GM12878 (cell line): Measurements from ENCODE around the gene TSHZ1. TPM values are rescaled to one million over a fixed set of nuclear protein-coding genes. Genes with fewer than 3 reads are reported as not detected.

Experiments used
- ATAC-seq: fragments of 200-7000 bp; cut with Tn5 transposase; 3 replicates; pipeline ENCODE4 v1.9.1; 2020; ENCODE audit warnings: mild to moderate bottlenecking, moderate library complexity
- BruUV-seq: library from RNA; stranded (reverse); fragments of 400-500 nt; replicated peaks from 2 replicates; lab custom pipeline; 2021; lab: Mats Ljungman, UMichigan
- CTCF ChIA-PET: fragments of 300-600 bp; sonication (Branson Sonifier 250); formaldehyde crosslinking; extraction: SDS; loops from one replicate; lab custom pipeline; 2021; ENCODE audit warnings: inconsistent platforms; lab: Yijun Ruan, JAX
- POLR2A ChIA-PET: fragments of 350-600 bp; formaldehyde crosslinking; extraction: SDS; loops from one replicate; lab custom pipeline; 2021; ENCODE audit warnings: inconsistent platforms; lab: Charles Lee
- RAD21 ChIA-PET: fragments of 300-600 bp; sonication (Branson Sonifier 250); formaldehyde crosslinking; loops from one replicate; lab custom pipeline; 2023; ENCODE audit warnings: antibody characterized with exemption; ENCODE audit not compliant: unreplicated experiment; lab: Charles Lee
- SMC1A ChIA-PET: fragments of 300-600 bp; sonication (Branson Sonifier 250); formaldehyde crosslinking; loops from one replicate; lab custom pipeline; 2023; ENCODE audit not compliant: unreplicated experiment, uncharacterized antibody; lab: Charles Lee
- DNase-seq: peaks from one replicate; pipeline ENCODE4 v3.0.0-alpha.2; 2011; ENCODE audit warnings: low read depth, low spot score
- FAIRE-seq: peaks from 3 replicates; lab custom pipeline; 2011; peaks lifted over from hg19 to GRCh38; lab: Jason Lieb, UNC
- H2AFZ ChIP-seq: 2 replicates; pipeline ENCODE4 v1.6.0; 2011; ENCODE audit warnings: low read depth, low read length, control low read depth; ENCODE audit not compliant: control insufficient read depth
- H3K27ac ChIP-seq: 2 replicates; pipeline ENCODE4 v1.5.1; 2011; ENCODE audit warnings: control low read depth; ENCODE audit not compliant: control insufficient read depth, insufficient read depth
- H3K27me3 ChIP-seq, 2 experiments: replicated peaks in 1 of 2; 2 replicates each; pipeline versions ENCODE4 v1.6.0 to v1.6.1; 2011; ENCODE audit warnings: low read length in 1 of 2; ENCODE audit not compliant: control insufficient read depth in 2 of 2, insufficient read depth in 2 of 2
- H3K36me3 ChIP-seq, 2 experiments: 2 replicates each; pipeline ENCODE4 v1.5.1; 2011; ENCODE audit warnings: low read length in 1 of 2; ENCODE audit not compliant: control insufficient read depth in 2 of 2, insufficient read depth in 2 of 2
- H3K4me1 ChIP-seq: 2 replicates; pipeline ENCODE4 v1.6.1; 2011; ENCODE audit warnings: mild to moderate bottlenecking, low read length, moderate library complexity, mixed read lengths; ENCODE audit not compliant: control insufficient read depth, insufficient read depth
- H3K4me2 ChIP-seq: 2 replicates; pipeline ENCODE4 v1.6.0; 2011; ENCODE audit warnings: control low read depth; ENCODE audit not compliant: control insufficient read depth, insufficient read depth
- H3K4me3 ChIP-seq: fragments of 200-600 bp; sonication (generic); 2 replicates; pipeline ENCODE4 v1.5.1; 2016
- H3K79me2 ChIP-seq: 2 replicates; pipeline ENCODE4 v1.6.0; 2011; ENCODE audit warnings: low read length; ENCODE audit not compliant: control insufficient read depth, insufficient read depth
- H3K9ac ChIP-seq: 2 replicates; pipeline ENCODE4 v1.8.0; 2011; ENCODE audit warnings: low read length, control low read depth, mixed read lengths; ENCODE audit not compliant: control insufficient read depth, insufficient read depth
- H3K9me3 ChIP-seq: replicated peaks from 3 replicates; pipeline ENCODE4 v1.5.1; 2011; ENCODE audit warnings: mild to moderate bottlenecking, low read length; ENCODE audit not compliant: control insufficient read depth, insufficient read depth
- H4K20me1 ChIP-seq: 2 replicates; pipeline ENCODE4 v1.6.0; 2011; ENCODE audit not compliant: control insufficient read depth, insufficient read depth
- ASH2L ChIP-seq: fragments of 300-600, 200-600 bp; sonication (generic); IDR thresholded peaks from 2 replicates; pipeline ENCODE4 v1.6.1; 2017; ENCODE audit warnings: low read depth, mild to moderate bottlenecking, borderline replicate concordance
- ATF7 ChIP-seq: fragments of 450-650 bp; IDR thresholded peaks from 2 replicates; pipeline ENCODE4 v1.6.1; 2016; ENCODE audit warnings: low read depth, mild to moderate bottlenecking
- CREB1 ChIP-seq: IDR thresholded peaks from 2 replicates; pipeline ENCODE4 v1.6.1; 2012; ENCODE audit warnings: low read depth, mild to moderate bottlenecking, inconsistent platforms
- GABPA ChIP-seq: IDR thresholded peaks from 2 replicates; pipeline ENCODE4 v1.6.1; 2014; ENCODE audit warnings: antibody characterized with exemption, low read depth, mild to moderate bottlenecking, inconsistent platforms
- LARP7 ChIP-seq: fragments of 450-650 bp; IDR thresholded peaks from 2 replicates; pipeline ENCODE4 v1.6.1; 2017; ENCODE audit warnings: mild to moderate bottlenecking
- PBX3 ChIP-seq: IDR thresholded peaks from 2 replicates; pipeline ENCODE4 v1.6.1; 2011; ENCODE audit warnings: mild to moderate bottlenecking, low read depth, low read length, moderate library complexity; ENCODE audit not compliant: insufficient replicate concordance
- POLR2A ChIP-seq: IDR thresholded peaks from 2 replicates; pipeline ENCODE4 v1.6.1; 2011; ENCODE audit warnings: low read depth, mild to moderate bottlenecking, low read length
- POU2F2 ChIP-seq: IDR thresholded peaks from 3 replicates; pipeline ENCODE4 v1.6.1; 2011; ENCODE audit warnings: low read depth, mild to moderate bottlenecking, low read length, borderline replicate concordance
- RFX5 ChIP-seq: IDR thresholded peaks from 2 replicates; pipeline ENCODE4 v1.6.1; 2011; ENCODE audit warnings: low read depth, low read length, improper control_type of control experiment
- WRNIP1 ChIP-seq: IDR thresholded peaks from 2 replicates; pipeline ENCODE4 v1.6.1; 2011; ENCODE audit warnings: low read depth, low read length, improper control_type of control experiment, borderline replicate concordance
- YBX1 ChIP-seq: fragments of 450-650 bp; IDR thresholded peaks from 2 replicates; pipeline ENCODE4 v1.6.1; 2016; ENCODE audit warnings: antibody characterized with exemption
- WGBS: methylation state at CpG from one replicate; pipeline ENCODE4 v1.1.6; 2016; ENCODE audit warnings: low lambda C conversion rate; ENCODE audit not compliant: insufficient replicate concordance, insufficient coverage; ENCODE audit errors: missing lambda C conversion rate; 5-methylcytosine and 5-hydroxymethylcytosine counted together
- in situ Hi-C: fragments of 300-500 bp; cut with MboI; formaldehyde crosslinking; loops from 9 replicates; pipeline ENCODE4 v1.14.3; 2018; ENCODE audit warnings: mixed read lengths
- intact Hi-C: fragments of 100-400 bp; cut with micrococcal nuclease; formaldehyde crosslinking; loops from one replicate; pipeline ENCODE4 v1.14.2; 2022; ENCODE audit not compliant: unreplicated experiment
- polyA plus RNA-seq, 11 experiments: library from polyadenylated mRNA; depleted of rRNA in 4 of 11; unstranded in 6 of 11; stranded (reverse) in 5 of 11; fragments of >200 nt; fragmentation: Nextera tagmentation in 4 of 11; fragmentation: Illumina TruSeq in 1 of 11; extraction: Ambion mirVana in 4 of 11; extraction: Trizol in 1 of 11; gene quantifications; 1 replicate in 1 of 11; 2 replicates in 10 of 11; pipeline versions ENCODE4 v1.2.1 to v1.2.3, GENCODE V29; 2011 to 2016; ENCODE audit warnings: inconsistent platforms in 2 of 11, missing spikeins in 2 of 11, low read depth in 1 of 11
- total RNA-seq, 4 experiments: library from RNA; depleted of rRNA in 3 of 4; stranded (reverse); fragments of >200 nt in 3 of 4; fragmentation: Illumina TruSeq in 1 of 4; extraction: Trizol in 1 of 4; gene quantifications; 2 replicates each; pipeline versions ENCODE4 v1.2.1 to v1.2.3, GENCODE V29; 2013 to 2021

Gene TSHZ1
- total and polyA plus RNA-seq, 10 of the 15 experiments (the other 5 are each of a cell fraction or from before 2014, with no cell fraction given): 2.2 to 15.2 (median 5.1) TPM

DNA sequence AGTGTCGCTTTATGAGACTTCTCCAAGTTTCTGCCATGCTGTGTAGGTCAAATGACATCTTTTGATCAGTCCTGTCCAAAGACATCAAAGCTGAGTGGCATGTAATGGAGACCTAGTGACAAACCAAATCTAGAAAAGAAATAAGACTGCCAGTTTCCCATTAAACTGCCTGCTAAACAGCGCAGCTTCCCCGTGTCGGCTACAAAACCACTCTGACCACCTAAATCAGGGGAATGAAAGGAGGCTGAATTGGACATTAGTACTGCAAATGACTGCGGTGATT, 57.7 kb downstream of the TSHZ1 start:
- intact Hi-C loops (no loop called here), in situ Hi-C loops (no loop called here)
- peak overlapping the region; percentile 50; the same call in 1 of the 2 replicates for H3K27ac ChIP-seq
- no peak overlapping the region for H2AFZ ChIP-seq
- H3K79me2 ChIP-seq: no peaks in the 10 kb centered on the region; the same call in 1 of the 2 replicates
- no peaks in the 10 kb centered on the region for H3K27me3 ChIP-seq
- H3K4me2 ChIP-seq: no peak overlapping the region
- TF ChIP-seq PBX3 (no peak), WRNIP1 (no peak), LARP7 (no peak), POLR2A (no peak), POU2F2 (no peak), YBX1 (no peak), RFX5 (no peak), ATF7 (no peak)
- ChIA-PET POLR2A (no interaction called here), RAD21 (no interaction called here), CTCF (no interaction called here), SMC1A (no interaction called here)
- ATAC-seq (no peak), FAIRE-seq (no peak), DNase-seq (no peak)
- WGBS: 96% methylated on average over 5 of the region's 5 CpGs
- H3K4me1 ChIP-seq: peaks cover 10% of the 10 kb centered on the region
- BruUV-seq: no TSS peak
- no peaks in the 10 kb centered on the region for H4K20me1 ChIP-seq
- H3K36me3 ChIP-seq: no peaks in the 10 kb centered on the region
- no peak overlapping the region for H3K4me3 ChIP-seq
- no peaks in the 10 kb centered on the region for H3K9me3 ChIP-seq
- no peak overlapping the region for H3K9ac ChIP-seq

- no TSS peak for BruUV-seq
- no peak overlapping the region for H3K4me3 ChIP-seq
- ChIA-PET POLR2A (no interaction called here), SMC1A (no interaction called here), RAD21 (no interaction called here), CTCF (no interaction called here)
- intact Hi-C loops (no loop called here), in situ Hi-C loops (no loop called here)
- no peaks in the 10 kb centered on the region for H4K20me1 ChIP-seq
- no peak for DNase-seq
- H2AFZ ChIP-seq: no peak overlapping the region
- no peak overlapping the region for H3K27ac ChIP-seq
- H3K36me3 ChIP-seq: no peaks in the 10 kb centered on the region
- H3K79me2 ChIP-seq: no peaks in the 10 kb centered on the region
- no peak overlapping the region for H3K9ac ChIP-seq
- H3K4me1 ChIP-seq: peaks cover 10% of the 10 kb centered on the region
- no peak overlapping the region for H3K4me2 ChIP-seq
- no peak for FAIRE-seq
- TF ChIP-seq GABPA (no peak), CREB1 (no peak), ASH2L (no peak)
- ATAC-seq: no peak
- H3K9me3 ChIP-seq: no peaks in the 10 kb centered on the region
- H3K27me3 ChIP-seq: no peaks in the 10 kb centered on the region
- 69% methylated on average over 7 of the region's 7 CpGs for WGBS
Measured at GRCh38 chr18:75269124-75269680, 58.6 kb downstream of the TSHZ1 start.
